DOHH2 (cell line): ENCODE results near the gene INHA.
A peak's percentile ranks its signal among the peaks of the same experiment; 100 is the strongest.

Experiments
- H3F3A ChIP-seq: fragments of 200-600 bp; sonication (generic), shearing (Covaris generic); 2 replicates; pipeline ENCODE4 v1.6.0; 2016; ENCODE audit warnings: antibody characterized with exemption, mild to moderate bottlenecking; ENCODE audit not compliant: control insufficient read depth, insufficient read depth
- H3K27ac ChIP-seq: fragments of 200-600 bp; sonication (generic); 2 replicates; pipeline ENCODE4 v1.5.1; 2014; ENCODE audit warnings: low read depth, mild to moderate bottlenecking, low read length, moderate library complexity
- H3K27me3 ChIP-seq: fragments of 200-600 bp; sonication (generic); 2 replicates; pipeline ENCODE4 v1.6.1; 2014; ENCODE audit warnings: mild to moderate bottlenecking, low read length, mixed read lengths; ENCODE audit not compliant: control insufficient read depth
- H3K36me3 ChIP-seq: fragments of 200-600 bp; sonication (generic); 2 replicates; pipeline ENCODE4 v1.6.1; 2014; ENCODE audit warnings: mild to moderate bottlenecking, low read length, moderate library complexity, mixed read lengths; ENCODE audit not compliant: control insufficient read depth
- H3K4me1 ChIP-seq: fragments of 200-600 bp; sonication (generic); 2 replicates; pipeline ENCODE4 v1.6.1; 2014; ENCODE audit warnings: mild to moderate bottlenecking, low read length, mixed read lengths; ENCODE audit not compliant: control insufficient read depth
- H3K4me2 ChIP-seq: fragments of 200-600 bp; sonication (generic); 2 replicates; pipeline ENCODE4 v1.6.0; 2014; ENCODE audit warnings: mild to moderate bottlenecking, low read length, moderate library complexity
- H3K4me3 ChIP-seq: fragments of 200-600 bp; sonication (generic); 2 replicates; pipeline ENCODE4 v1.5.1; 2014; ENCODE audit warnings: mild to moderate bottlenecking, low read length, mixed read lengths
- H3K79me2 ChIP-seq: fragments of 200-600 bp; sonication (generic); 2 replicates; pipeline ENCODE4 v1.6.1; 2014; ENCODE audit warnings: mild to moderate bottlenecking, low read length, mixed read lengths; ENCODE audit not compliant: control insufficient read depth
- H3K9me2 ChIP-seq: fragments of 200-600 bp; sonication (generic); replicated peaks from 2 replicates; pipeline ENCODE4 v1.6.1; 2014; ENCODE audit warnings: mild to moderate bottlenecking, low read length, mixed read lengths; ENCODE audit not compliant: control insufficient read depth
- H3K9me3 ChIP-seq: fragments of 200-600 bp; sonication (generic); 2 replicates; pipeline ENCODE4 v1.6.1; 2014; ENCODE audit warnings: antibody characterized with exemption, low read length, mixed read lengths; ENCODE audit not compliant: control insufficient read depth, insufficient read depth
- H4K20me1 ChIP-seq: fragments of 200-600 bp; sonication (generic); 2 replicates; pipeline ENCODE4 v1.6.0; 2014; ENCODE audit warnings: low read depth, mild to moderate bottlenecking, antibody characterized with exemption, low read length, moderate library complexity; ENCODE audit not compliant: control insufficient read depth, insufficient read depth
- EZH2phosphoT487 ChIP-seq: fragments of 200-600 bp; sonication (generic); IDR thresholded peaks from 2 replicates; pipeline ENCODE4 v1.6.1; 2017; ENCODE audit warnings: borderline replicate concordance, mild to moderate bottlenecking, antibody characterized with exemption, low read length, moderate library complexity, mixed read lengths
- TF ChIP-seq, protein P1 (sequence below): fragments of 200-600 bp; sonication (generic); IDR thresholded peaks from one replicate; pipeline ENCODE4 v1.5.1; 2014; ENCODE audit warnings: antibody characterized with exemption, mild to moderate bottlenecking, low read depth, low read length; ENCODE audit not compliant: poor library complexity, severe bottlenecking

Gene INHA

GRCh38 chr2:219538956-219539788 lies 32.9 kb upstream of the INHA start:
- Histone ChIP-seq H3K36me3 (peaks cover 25% of the 10 kb centered on the region), H3F3A (no peaks in the 10 kb centered on the region), H3K9me3 (no peaks in the 10 kb centered on the region), H3K79me2 (peaks cover 8% of the 10 kb centered on the region), H3K4me1 (peaks cover 16% of the 10 kb centered on the region), H3K27ac (no peak overlapping the region), H3K9me2 (no peaks in the 10 kb centered on the region), H4K20me1 (peaks cover 6% of the 10 kb centered on the region), H3K27me3 (peaks cover under 1% of the 10 kb centered on the region; the same call in 1 of the 2 replicates), H3K4me3 (no peak overlapping the region), H3K4me2 (no peak overlapping the region)
- TF ChIP-seq, protein P1, sequence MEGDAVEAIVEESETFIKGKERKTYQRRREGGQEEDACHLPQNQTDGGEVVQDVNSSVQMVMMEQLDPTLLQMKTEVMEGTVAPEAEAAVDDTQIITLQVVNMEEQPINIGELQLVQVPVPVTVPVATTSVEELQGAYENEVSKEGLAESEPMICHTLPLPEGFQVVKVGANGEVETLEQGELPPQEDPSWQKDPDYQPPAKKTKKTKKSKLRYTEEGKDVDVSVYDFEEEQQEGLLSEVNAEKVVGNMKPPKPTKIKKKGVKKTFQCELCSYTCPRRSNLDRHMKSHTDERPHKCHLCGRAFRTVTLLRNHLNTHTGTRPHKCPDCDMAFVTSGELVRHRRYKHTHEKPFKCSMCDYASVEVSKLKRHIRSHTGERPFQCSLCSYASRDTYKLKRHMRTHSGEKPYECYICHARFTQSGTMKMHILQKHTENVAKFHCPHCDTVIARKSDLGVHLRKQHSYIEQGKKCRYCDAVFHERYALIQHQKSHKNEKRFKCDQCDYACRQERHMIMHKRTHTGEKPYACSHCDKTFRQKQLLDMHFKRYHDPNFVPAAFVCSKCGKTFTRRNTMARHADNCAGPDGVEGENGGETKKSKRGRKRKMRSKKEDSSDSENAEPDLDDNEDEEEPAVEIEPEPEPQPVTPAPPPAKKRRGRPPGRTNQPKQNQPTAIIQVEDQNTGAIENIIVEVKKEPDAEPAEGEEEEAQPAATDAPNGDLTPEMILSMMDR: no peak
- TF ChIP-seq EZH2phosphoT487: no peak

- peaks cover 8% of the 10 kb centered on the region for H3K79me2 ChIP-seq
- H3K4me2 ChIP-seq: no peak overlapping the region
- H3K9me3 ChIP-seq: no peaks in the 10 kb centered on the region
- H3F3A ChIP-seq: no peaks in the 10 kb centered on the region
- no peak overlapping the region for H3K27ac ChIP-seq
- H3K4me3 ChIP-seq: no peak overlapping the region
- H3K9me2 ChIP-seq: no peaks in the 10 kb centered on the region
- TF ChIP-seq EZH2phosphoT487: no peak
- TF ChIP-seq, protein P1: no peak
- peaks cover 22% of the 10 kb centered on the region for H3K4me1 ChIP-seq
- peaks cover 25% of the 10 kb centered on the region for H3K36me3 ChIP-seq
- H4K20me1 ChIP-seq: peaks cover 6% of the 10 kb centered on the region
- H3K27me3 ChIP-seq: peaks cover 8% of the 10 kb centered on the region; the same call in 1 of the 2 replicates
These were observed 32.0 kb upstream of the INHA start for GRCh38 chr2:219539926-219540678.

DNA sequence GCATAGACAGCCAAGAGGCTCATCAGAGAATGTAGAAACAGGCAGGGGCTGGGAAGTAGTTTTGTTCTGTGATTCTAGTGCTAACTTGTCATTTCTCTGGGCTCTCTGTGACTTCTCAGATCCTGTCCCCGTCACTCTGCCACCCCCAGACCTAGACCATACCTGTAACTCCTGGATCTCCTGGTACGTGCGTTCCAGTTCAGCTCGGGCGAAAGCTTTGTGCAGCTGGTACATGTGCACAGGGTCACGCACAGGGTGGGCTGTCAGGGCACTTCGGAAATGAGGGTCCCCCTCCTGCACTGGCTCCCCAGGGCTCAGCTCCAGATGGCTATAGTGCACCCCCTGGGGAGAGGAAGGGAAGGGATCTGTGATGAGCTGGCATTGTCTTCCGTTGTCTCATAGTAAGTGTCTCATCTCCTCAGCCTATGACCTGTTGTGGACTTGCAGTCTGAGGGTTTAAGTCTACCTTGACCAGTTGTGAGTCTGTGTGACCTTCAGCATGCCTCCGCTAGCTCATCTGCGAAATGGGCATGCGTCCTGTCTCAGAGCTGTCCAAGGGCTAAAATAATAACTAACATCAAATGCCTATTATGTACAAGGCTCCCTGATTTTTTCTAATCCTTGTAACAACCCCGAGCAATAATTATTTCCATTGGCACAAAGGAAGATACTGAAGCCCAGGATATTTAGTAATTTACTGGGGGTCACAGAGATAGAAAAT lies 31.2 kb upstream of the INHA start:
- H3K4me3 ChIP-seq: peak overlapping the region; percentile 90; the same call in 1 of the 2 replicates
- H3K4me2 ChIP-seq: peak overlapping the region; percentile 74
- H3F3A ChIP-seq: no peaks in the 10 kb centered on the region
- H3K79me2 ChIP-seq: peaks cover 8% of the 10 kb centered on the region
- TF ChIP-seq, protein P1: no peak
- TF ChIP-seq EZH2phosphoT487: no peak
- H3K27ac ChIP-seq: no peak overlapping the region
- H3K9me2 ChIP-seq: no peaks in the 10 kb centered on the region
- H4K20me1 ChIP-seq: peaks cover 6% of the 10 kb centered on the region
- no peaks in the 10 kb centered on the region for H3K9me3 ChIP-seq
- H3K27me3 ChIP-seq: peaks cover 13% of the 10 kb centered on the region; the same call in 1 of the 2 replicates
- peaks cover 25% of the 10 kb centered on the region for H3K36me3 ChIP-seq
- H3K4me1 ChIP-seq: peaks cover 22% of the 10 kb centered on the region
